ENCODE data around the gene SMYD3.
A peak's percentile ranks its signal among the peaks of the same experiment; 100 is the strongest.

SMYD3 gene

DNA sequence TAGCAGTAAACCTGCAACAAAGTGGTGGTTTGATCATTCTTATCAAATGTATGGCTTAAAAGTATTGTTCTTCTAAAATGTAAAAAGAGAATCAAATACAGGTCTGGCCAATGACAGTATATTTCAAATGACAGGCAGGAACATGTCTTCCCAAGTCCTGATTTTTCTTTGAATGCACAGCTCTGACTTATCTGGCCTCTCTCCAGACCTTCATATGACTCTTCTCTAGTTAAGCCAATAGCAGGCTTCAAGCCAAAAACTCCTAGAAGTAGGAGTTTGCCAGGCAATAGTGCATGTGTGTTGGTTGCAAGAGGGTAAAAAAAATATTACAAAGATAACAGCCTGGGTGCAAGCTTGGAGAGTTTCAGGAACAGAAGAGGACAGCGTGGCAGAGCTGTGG is 345.5 kb downstream of the SMYD3 start:
- no peak for DNase-seq

DNA sequence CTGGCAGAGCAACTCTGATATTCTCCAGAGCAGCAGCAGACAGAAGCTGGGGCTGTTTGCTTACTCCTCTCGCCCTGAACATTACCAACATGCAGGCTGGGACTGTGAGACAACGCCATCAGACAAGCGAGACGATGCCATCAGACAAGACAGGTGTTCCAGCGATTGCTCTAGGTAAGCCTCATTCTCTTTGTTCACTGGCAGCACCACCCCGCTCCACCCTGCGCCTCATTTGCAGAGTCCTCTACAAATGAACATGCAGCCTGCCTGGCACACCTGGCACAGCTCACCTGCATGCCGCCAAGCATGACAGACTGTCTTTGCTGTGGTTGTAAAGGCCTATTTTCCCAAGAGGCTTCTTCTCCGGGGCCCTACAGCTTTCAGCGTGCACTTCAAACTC is 346.2 kb downstream of the SMYD3 start:
- no peak for DNase-seq

GRCh38 chr1:246160374-246160773 is 346.7 kb downstream of the SMYD3 start:
- DNase-seq, result no peak

DNA sequence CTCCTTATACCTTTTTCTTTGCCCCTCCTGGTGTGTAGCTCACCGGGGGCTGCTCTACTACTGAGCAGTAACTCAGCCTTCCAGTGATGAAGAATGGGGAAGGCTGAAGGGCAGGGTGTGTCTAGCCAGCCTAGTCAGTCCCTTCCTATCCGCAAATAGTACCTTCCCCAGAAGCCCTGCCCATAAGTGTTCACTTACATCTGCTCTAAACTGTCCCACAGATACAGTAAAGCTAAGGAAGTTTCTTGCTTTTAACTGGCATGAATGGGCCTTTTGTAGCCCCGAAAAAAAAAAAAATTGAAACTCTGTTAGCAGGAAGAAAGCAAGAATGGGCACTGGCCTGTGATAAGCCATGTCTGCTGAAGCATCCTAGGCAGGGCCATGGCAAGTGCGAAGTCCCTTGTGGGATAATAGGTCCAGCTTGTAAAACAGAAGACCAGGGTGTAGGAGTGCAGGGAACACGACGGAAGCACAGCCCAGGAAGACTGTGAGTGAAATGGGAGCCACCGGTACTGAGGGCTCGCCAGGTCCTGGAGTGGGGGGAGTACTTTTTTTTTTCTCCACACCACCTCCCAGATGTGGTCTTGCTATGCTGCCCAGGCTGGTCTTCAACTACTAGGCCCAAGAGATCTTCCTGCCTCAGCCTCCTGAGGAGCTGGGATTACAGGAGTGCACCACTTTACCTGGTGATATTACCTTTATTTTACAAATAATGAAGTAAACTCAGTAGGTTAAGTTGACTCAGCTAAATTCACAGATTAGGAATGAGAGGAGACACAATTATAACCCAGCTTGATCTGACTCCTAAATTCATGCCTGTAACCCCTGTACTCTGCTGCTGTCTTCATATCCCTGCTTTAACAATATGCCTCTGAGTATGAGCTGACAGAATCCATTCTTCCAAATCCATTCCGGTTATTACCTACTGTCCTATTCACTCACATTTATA is 347.5 kb downstream of the SMYD3 start:
- DNase-seq, result no peak

DNA sequence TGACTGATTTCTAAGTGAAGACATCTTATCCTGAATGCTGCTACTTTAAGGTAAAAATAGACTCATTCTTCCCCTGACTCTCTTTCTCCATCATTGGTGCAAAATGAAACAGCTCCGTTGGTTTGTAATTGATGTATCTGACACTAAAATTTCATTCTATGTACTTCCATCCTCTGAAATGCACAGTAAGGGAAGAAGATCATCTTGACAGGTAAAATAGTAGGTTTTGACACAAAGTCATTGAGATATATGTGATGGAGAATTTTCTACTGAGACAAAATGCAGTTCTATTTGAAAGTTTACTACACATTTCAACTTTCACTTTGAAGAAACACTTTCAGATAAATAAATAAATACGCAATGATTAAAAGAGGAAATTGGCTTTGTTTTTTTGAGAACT is 348.9 kb downstream of the SMYD3 start:
- no peak for DNase-seq

DNA sequence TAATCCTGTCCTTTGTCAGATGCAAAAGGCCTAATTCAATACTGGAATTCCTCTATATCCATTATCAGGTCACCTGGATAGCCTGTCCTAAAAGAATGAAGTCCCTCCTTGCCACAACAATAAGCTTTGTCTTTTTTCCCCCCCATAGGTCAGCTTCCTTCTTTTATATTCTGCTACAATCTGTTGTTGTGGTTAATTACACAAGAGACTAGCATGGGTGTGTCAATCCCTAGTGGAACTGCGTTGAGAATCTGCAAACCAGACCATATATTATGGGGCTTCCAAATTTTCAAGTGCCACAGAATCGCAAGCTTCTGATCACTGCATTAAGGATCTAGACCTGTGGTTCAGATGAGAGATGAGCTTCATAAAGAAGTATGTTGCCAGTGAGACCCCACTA is 349.6 kb downstream of the SMYD3 start:
- peak; percentile 76 for DNase-seq

DNA sequence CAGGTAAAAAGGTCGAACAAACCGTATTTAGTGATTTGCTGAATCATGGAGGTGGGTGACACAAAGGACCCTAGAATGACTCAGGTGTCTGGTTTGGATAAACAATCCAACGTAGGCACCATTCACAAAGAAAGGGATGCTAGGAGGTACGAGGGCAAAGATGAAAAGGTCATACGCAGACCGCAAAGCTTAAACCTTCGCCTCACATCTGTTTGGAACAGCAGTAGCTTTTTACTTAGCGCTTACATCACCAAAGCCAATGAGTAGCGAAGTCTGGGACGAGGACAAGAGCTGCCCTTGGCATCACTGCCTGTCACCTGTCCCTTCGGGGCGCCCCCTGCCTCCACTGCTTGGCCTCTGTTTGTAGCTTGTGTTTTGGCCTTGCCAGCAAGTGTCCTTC is 350.2 kb downstream of the SMYD3 start:
- no peak for DNase-seq

GRCh38 chr1:246155923-246156322 is 351.2 kb downstream of the SMYD3 start:
- DNase-seq, result no peak

DNA sequence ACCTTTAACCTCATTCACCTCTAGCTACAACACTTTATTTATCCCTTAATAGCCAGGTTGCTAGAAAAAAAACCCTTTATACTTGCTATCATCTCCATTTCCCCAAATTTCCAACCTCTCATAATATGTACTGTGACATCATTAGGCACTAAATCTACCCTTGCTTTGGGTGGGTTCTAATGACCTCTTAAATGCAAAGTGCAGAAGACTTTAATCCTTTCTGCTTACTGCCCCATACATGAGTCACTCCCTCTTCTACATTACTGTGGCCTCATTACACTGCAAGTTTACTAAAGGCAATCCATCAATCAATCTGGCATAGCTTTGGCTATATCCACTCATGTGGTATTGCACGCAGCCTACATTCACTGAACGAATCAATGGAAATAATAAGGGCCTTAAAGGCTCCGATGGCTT is 353.3 kb downstream of the SMYD3 start:
- DNase-seq, result no peak

GRCh38 chr1:246152986-246153431 is 354.1 kb downstream of the SMYD3 start:
- DNase-seq, result no peak

DNA sequence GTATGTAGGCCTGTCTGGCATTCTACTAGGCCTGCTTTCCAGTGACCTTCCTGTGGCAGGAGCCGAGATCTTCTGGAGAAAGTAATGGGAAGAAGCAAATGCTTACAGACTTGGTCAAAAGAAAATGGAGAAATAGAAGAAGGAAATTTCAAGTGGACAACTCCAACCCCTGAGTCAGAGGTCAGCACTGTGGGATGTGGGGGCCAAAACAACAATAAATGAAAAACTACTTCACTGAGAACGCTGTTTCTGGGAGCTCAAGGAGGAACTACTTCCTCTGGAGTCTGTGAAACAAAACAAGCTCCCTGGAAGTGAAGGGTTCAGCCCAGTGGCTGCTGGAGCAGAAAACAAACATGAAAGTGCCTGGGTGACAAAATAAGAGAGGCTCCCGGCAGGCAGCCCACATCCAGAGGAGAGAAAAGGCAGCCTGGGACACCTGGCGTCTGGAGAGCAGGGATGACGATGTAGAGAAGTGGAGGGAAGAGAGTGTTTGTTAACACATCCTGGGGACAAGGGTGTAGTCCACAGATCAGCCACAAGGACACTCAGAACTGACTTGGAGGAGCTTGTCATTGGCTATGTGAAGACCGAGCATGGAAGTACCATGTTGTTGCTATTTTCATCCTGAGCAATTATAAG is 355.2 kb downstream of the SMYD3 start:
- no peak for DNase-seq

DNA sequence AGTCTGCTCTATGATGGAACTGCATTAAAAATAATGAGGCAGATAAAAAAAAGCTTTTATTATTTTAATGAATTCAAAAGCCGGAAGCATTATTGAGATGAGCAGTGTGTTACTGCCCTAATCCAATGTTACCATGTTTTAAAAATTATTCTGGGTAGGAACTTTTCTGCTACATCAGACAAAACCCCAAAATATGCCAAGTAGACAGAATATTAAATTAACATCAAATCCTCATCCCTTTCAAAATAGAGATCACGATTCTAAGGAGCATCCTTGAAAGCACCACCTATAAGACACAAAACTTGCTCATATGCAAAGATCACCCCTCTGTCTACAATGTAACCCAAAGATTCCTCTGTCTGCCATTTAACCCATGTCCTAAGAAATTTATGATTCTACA is 357.5 kb downstream of the SMYD3 start:
- DNase-seq, result no peak

- no peak for DNase-seq
These were observed 359.3 kb downstream of the SMYD3 start for GRCh38 chr1:246147524-246148461.

GRCh38 chr1:246146804-246147523 is 360.1 kb downstream of the SMYD3 start:
- no peak for DNase-seq

- no peak for DNase-seq
These were observed 361.2 kb downstream of the SMYD3 start for GRCh38 chr1:246145900-246146299.

DNA sequence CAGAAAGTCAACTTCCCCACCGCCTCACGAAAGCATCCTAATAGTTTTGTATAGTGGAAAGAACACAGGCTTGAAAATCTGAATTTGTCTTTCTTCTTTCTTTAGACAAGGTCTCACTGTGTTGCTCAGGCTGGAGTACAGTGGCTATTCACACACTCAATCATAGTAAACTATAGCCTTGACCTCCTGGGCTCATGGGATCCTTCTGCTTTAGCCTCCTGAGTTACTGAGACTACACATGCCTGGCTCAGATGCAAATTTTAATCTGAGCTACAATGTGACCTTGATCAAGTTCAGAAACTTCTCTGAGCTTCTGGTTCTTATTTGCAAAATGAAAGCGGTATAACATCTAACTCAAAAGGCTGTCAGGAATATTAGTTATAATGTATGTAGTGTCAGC is 362.1 kb downstream of the SMYD3 start:
- no peak for DNase-seq

DNA sequence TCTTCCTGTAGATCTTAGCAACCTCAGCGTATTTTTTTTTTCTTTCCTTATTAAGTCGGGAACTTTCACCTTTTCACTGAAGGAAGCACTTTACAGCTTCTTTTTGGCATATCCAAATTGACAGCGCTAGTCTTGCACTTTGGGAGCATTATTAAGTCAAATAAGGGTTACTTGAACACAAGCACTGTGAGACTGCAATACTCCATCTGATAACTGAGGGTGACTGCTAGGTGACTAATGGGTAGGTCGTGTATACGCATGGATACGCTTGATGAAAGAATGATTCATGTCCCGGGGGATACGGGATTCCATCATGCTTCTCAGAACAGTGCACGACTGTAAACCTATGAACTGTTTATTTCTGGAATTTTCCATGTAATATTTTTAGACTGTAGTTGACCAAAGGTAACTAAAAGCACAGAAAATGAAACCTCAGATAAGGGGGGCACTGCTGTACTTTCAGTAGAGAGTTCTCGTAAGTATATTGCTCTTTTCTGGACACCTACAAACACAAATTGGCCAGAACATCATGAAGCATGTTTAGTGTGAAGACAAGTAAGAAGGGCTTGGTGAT is 364.7 kb downstream of the SMYD3 start:
- no peak for DNase-seq

GRCh38 chr1:246141306-246141705 is 365.8 kb downstream of the SMYD3 start:
- no peak for DNase-seq

DNA sequence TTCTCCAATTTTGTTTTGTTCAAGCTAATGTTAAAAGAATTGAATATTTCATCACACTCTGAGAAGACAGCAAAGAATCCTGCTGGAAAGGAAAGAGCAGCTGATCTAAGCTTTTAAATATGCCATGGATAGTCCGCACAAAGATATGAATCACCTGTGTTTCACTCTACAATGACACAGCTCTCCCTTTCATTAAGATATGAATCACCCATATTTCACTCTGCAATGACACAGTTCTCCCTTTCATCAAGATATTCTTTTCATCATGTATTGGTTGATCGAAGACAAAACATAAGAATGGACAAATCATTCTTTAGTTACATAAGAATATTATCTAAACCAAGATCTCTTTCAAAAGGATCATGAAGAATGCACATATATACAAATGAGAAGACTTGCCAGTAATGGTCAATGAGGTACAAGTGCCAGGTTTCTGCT is 367.3 kb downstream of the SMYD3 start:
- no peak for DNase-seq

GRCh38 chr1:246138781-246139180 is 368.3 kb downstream of the SMYD3 start:
- DNase-seq, result no peak

GRCh38 chr1:246136477-246136876 is 370.6 kb downstream of the SMYD3 start:
- DNase-seq, result no peak

DNA sequence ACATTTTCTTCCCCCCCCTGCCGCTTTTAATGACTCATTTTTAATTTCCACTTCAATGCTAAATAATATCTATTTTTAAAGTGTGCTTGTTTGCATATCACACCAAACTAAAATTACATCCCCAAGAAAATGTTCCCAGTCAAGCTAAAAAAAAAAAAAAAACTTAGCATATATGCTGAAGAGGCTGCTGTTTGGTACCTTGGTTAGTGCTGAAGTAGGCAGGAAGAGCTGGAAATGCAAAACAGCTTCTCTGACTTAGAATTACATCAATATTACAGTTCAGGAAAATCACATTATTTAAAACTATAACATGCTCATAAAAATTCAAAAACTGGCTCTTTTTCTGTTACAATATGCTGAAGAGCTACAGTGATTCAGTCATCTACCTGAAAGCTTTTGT is 372.3 kb downstream of the SMYD3 start:
- no peak for DNase-seq
